Measurements from ENCODE around the gene TBC1D16. TPM values are rescaled to one million over a fixed set of nuclear protein-coding genes. Genes with fewer than 3 reads are reported as not detected.
A peak's percentile ranks its signal among the peaks of the same experiment; 100 is the strongest.

The TBC1D16 gene
- total RNA-seq, 3 donors from 2014 or later = 27.1 to 92.2 (median 32.8) TPM

GRCh38 chr17:80021600-80021999, 14.1 kb downstream of the TBC1D16 start:
- intact Hi-C loops (cut with DNase I; ENCODE audit: low total_unique reads) = no loop called here
- Histone ChIP-seq H3K4me1 (peaks cover 3 to 7% of the 10 kb centered on the region in 2 donors), H3K4me3 (no peak overlapping the region), H3K36me3 (no peaks in the 10 kb centered on the region), H3K27me3 (no peaks in the 10 kb centered on the region), H3K27ac (no peak overlapping the region), H3K9me3 (no peaks in the 10 kb centered on the region)
- TF ChIP-seq POLR2A (IDR thresholded peaks at IDR 0.05) (no peak), POLR2AphosphoS5 (IDR thresholded peaks at IDR 0.05) (no peak), CTCF (IDR thresholded peaks at IDR 0.05) (no peak)
- DNase-seq (ENCODE audit: low spot score in 2 of 2) = no peak

- no peaks in the 10 kb centered on the region for H3K27me3 ChIP-seq
- no peak overlapping the region for H3K4me3 ChIP-seq
- no peaks in the 10 kb centered on the region for H3K36me3 ChIP-seq
- intact Hi-C loops (cut with DNase I; ENCODE audit: low total_unique reads) = no loop called here
- H3K4me1 ChIP-seq = no peaks in the 10 kb centered on the region
- no peak for DNase-seq (ENCODE audit: low spot score in 2 of 2)
- TF ChIP-seq POLR2A (IDR thresholded peaks at IDR 0.05) = no peak
- no peak for TF ChIP-seq CTCF (IDR thresholded peaks at IDR 0.05)
- no peak for TF ChIP-seq POLR2AphosphoS5 (IDR thresholded peaks at IDR 0.05)
- H3K9me3 ChIP-seq = no peaks in the 10 kb centered on the region
- peak overlapping the region in 1 of 2 donors; percentile 22 for H3K27ac ChIP-seq
These were observed 16.6 kb downstream of the TBC1D16 start for GRCh38 chr17:80018917-80019651.

- no peak for DNase-seq (ENCODE audit: low spot score in 2 of 2)
- H3K36me3 ChIP-seq = no peaks in the 10 kb centered on the region
- H3K4me3 ChIP-seq = no peak overlapping the region
- no peaks in the 10 kb centered on the region for H3K4me1 ChIP-seq
- H3K27ac ChIP-seq = no peak overlapping the region
- TF ChIP-seq CTCF (IDR thresholded peaks at IDR 0.05) (no peak), POLR2AphosphoS5 (IDR thresholded peaks at IDR 0.05) (no peak), POLR2A (IDR thresholded peaks at IDR 0.05) (no peak)
- H3K27me3 ChIP-seq = no peaks in the 10 kb centered on the region
- intact Hi-C loops (cut with DNase I; ENCODE audit: low total_unique reads) = no loop called here
- H3K9me3 ChIP-seq = no peaks in the 10 kb centered on the region
These were observed 18.3 kb downstream of the TBC1D16 start for GRCh38 chr17:80017226-80018010.

- no peaks in the 10 kb centered on the region for H3K36me3 ChIP-seq
- no peak overlapping the region for H3K4me3 ChIP-seq
- TF ChIP-seq POLR2AphosphoS5 (IDR thresholded peaks at IDR 0.05) (no peak), POLR2A (IDR thresholded peaks at IDR 0.05) (no peak), CTCF (IDR thresholded peaks at IDR 0.05) (no peak)
- peaks cover 0 to 6% of the 10 kb centered on the region in 2 donors for H3K4me1 ChIP-seq
- no peak for DNase-seq (ENCODE audit: low spot score in 2 of 2)
- intact Hi-C loops (cut with DNase I; ENCODE audit: low total_unique reads) = no loop called here
- H3K9me3 ChIP-seq = no peaks in the 10 kb centered on the region
- no peaks in the 10 kb centered on the region for H3K27me3 ChIP-seq
- H3K27ac ChIP-seq = no peak overlapping the region
These were observed 22.6 kb downstream of the TBC1D16 start for GRCh38 chr17:80012765-80013741.

Data from breast epithelium (tissue), 4 donors.